WTC11 (cell line): ENCODE results near the gene CTH.

Experiments used
- ATF1 ChIP-seq: sonication (generic); formaldehyde crosslinking; IDR thresholded peaks from 2 replicates; pipeline ENCODE4 v1.8.1; 2023; ENCODE audit warnings: mild to moderate bottlenecking, moderate library complexity, missing genetic modification reagents
- CTCF ChIP-seq: fragments of 200-600 bp; IDR thresholded peaks from 2 replicates; pipeline ENCODE4 v1.8.0; 2022; ENCODE audit warnings: antibody characterized with exemption
- FOXJ3 ChIP-seq: sonication (generic); formaldehyde crosslinking; IDR thresholded peaks from 2 replicates; pipeline ENCODE4 v1.9.0; 2021; ENCODE audit warnings: missing genetic modification reagents, mild to moderate bottlenecking, borderline replicate concordance
- JUN ChIP-seq: sonication (generic); formaldehyde crosslinking; IDR thresholded peaks from 2 replicates; pipeline ENCODE4 v1.8.0; 2023; ENCODE audit warnings: mild to moderate bottlenecking, missing genetic modification reagents
- NR1H2 ChIP-seq: sonication (generic); formaldehyde crosslinking; IDR thresholded peaks from 2 replicates; pipeline ENCODE4 v1.9.0; 2021; ENCODE audit warnings: mild to moderate bottlenecking, moderate library complexity, missing genetic modification reagents
- NR2C2 ChIP-seq: sonication (generic); formaldehyde crosslinking; IDR thresholded peaks from 2 replicates; pipeline ENCODE4 v1.8.0; 2022; ENCODE audit warnings: mild to moderate bottlenecking, missing genetic modification reagents
- NR3C1 ChIP-seq: sonication (generic); formaldehyde crosslinking; conservative IDR thresholded peaks from 2 replicates; pipeline ENCODE4 v1.8.1; 2023; ENCODE audit warnings: low read depth, mild to moderate bottlenecking, missing genetic modification reagents
- TCF7 ChIP-seq: sonication (generic); formaldehyde crosslinking; IDR thresholded peaks from 2 replicates; pipeline ENCODE4 v1.8.0; 2022; ENCODE audit warnings: mild to moderate bottlenecking, low read depth, missing genetic modification reagents, moderate library complexity
- ZNF121 ChIP-seq: sonication (generic); formaldehyde crosslinking; IDR thresholded peaks from 2 replicates; pipeline ENCODE4 v1.8.0; 2023; ENCODE audit warnings: missing genetic modification reagents
- ZNF138 ChIP-seq: sonication (generic); formaldehyde crosslinking; conservative IDR thresholded peaks from 2 replicates; pipeline ENCODE4 v1.8.1; 2022; ENCODE audit warnings: mild to moderate bottlenecking, moderate library complexity, missing genetic modification reagents
- ZNF317 ChIP-seq: sonication (generic); formaldehyde crosslinking; IDR thresholded peaks from 2 replicates; pipeline ENCODE4 v1.8.1; 2023; ENCODE audit warnings: low read depth, mild to moderate bottlenecking, moderate library complexity, missing genetic modification reagents, borderline replicate concordance

GRCh38 chr1:70467531-70467930 is 56.5 kb downstream of the CTH start:
- TF ChIP-seq NR2C2 (CRISPR knock-in tag) = no peak
- no peak for TF ChIP-seq ATF1
- no peak for TF ChIP-seq TCF7 (CRISPR knock-in tag)
- no peak for TF ChIP-seq NR1H2 (CRISPR knock-in tag)
- TF ChIP-seq CTCF = no peak
- no peak for TF ChIP-seq JUN
- no peak for TF ChIP-seq FOXJ3
- TF ChIP-seq NR3C1 (CRISPR knock-in tag) = no peak
- no peak for TF ChIP-seq ZNF121 (CRISPR knock-in tag)
- no peak for TF ChIP-seq ZNF138 (CRISPR knock-in tag)
- no peak for TF ChIP-seq ZNF317 (CRISPR knock-in tag)
